NCI-H748 (cell line): Measurements from ENCODE around the gene MPI.
"Not testable (repeated sequence)": the region's sequence is repeated elsewhere in the genome, so short reads cannot be mapped to it uniquely, and the experiment has no call there.

ENCODE experiments used
- DNase-seq: peaks from one replicate; lab custom pipeline; 2025; ENCODE audit not compliant: unreplicated experiment; lab: John Stamatoyannopoulos, UW

Gene MPI

DNA sequence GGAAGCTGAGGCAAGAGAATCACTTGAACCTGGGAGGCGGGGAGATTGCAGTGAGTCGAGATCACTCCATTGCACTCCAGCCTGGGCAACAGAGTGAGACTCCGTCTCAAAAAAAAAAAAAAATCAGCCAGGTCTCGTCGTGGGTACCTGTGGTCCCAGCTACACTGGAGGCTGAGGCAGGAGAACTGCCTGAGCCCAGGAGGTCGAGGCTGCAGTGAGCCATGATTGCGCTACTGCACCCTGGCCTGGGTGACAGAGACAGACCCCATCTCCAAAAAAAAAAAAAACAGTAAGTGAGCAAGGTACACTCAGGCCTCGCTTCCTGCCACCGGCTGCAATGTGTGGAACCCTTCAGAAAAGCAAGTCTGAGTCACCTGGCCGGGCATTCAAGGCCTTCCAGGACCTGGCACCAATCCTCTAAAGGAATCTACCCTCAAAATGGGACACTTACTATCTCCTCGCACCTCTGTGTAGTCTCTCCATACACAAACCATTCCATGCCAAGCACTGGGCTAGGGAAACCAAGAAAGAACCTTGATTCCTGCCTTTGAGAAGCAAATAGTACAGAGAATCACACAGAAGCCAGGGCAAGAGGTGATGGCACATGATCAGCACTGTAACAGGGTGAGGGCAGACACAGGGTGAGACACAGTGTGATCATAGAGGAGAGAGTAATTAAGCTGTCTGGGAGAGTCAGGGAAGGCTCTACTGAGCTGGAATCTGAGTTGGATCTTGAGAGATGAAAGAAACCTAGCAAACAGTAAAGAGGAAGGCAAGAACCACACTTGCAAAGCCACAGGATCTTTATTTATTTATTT, 26.4 kb upstream of the MPI start:
- no peak for DNase-seq

- no peak for DNase-seq
These were observed 25.5 kb upstream of the MPI start for GRCh38 chr15:74864296-74864695.

- no peak for DNase-seq
These were observed 24.5 kb upstream of the MPI start for GRCh38 chr15:74865316-74865715.

- no peak for DNase-seq
These were observed 23.8 kb upstream of the MPI start for GRCh38 chr15:74866090-74866489.

DNA sequence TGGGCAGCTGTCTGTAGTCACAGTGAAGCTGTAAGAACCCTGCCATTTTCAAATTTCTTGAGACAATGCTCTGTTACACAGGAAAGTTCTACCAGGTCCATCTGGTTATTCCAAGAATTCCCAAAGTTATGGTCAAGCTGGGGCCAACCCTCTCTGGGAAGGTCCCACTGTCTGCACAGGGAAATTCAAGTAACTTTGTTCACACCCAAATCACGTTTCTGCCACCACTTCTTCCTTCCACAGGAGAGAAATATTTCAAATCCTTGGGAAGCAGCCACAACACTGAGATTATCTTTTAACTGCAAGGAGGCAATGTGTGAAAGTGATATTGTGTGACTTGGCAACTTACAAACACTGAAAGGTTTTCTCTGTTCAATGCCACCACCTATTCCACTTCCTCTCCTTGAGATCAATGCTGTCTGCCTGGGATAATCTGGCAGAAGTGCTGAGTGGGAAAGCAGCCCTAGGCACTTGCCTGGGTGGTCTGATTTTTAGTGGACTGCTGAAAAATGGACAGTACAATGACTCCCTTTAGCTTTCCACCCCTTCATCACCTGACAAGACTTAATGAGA, 22.3 kb upstream of the MPI start:
- DNase-seq: no peak

DNA sequence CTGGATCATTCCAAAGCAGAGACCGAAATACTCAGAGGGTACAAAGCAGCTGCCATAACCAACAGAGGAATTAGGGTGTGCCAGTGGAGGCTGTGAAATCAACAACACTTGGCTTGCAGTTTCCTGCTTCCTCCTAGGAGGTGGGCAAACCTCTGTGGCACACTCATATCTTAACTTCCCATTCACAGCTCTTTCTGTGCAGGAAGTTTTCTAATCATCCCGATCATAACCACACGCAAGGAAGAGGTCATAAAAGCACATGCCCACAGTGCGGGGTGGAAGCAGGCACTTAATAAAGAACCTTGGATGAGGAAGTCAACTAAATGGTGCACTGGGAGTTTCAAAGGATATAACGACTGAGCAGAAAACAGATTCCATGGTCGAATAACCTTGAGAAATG, 21.8 kb upstream of the MPI start:
- DNase-seq: no peak

- DNase-seq: no peak
These were observed 20.5 kb upstream of the MPI start for GRCh38 chr15:74869372-74869725.

- DNase-seq: no peak
These were observed 20.0 kb upstream of the MPI start for GRCh38 chr15:74869726-74870407.

GRCh38 chr15:74870436-74871215, 19.2 kb upstream of the MPI start:
- DNase-seq: no peak

GRCh38 chr15:74872702-74873035, 17.2 kb upstream of the MPI start:
- no peak for DNase-seq

- DNase-seq: peak; percentile 94
These were observed 16.6 kb upstream of the MPI start, which contains the start of gene SCAMP2 for GRCh38 chr15:74873036-74873755. TSS of gene SCAMP2 (minus strand) at chr15:74873365. CDS start at chr15:74873255, 110 bp downstream.

- DNase-seq: peak; percentile 45
These were observed 16.0 kb upstream of the MPI start for GRCh38 chr15:74873756-74874424.

DNA sequence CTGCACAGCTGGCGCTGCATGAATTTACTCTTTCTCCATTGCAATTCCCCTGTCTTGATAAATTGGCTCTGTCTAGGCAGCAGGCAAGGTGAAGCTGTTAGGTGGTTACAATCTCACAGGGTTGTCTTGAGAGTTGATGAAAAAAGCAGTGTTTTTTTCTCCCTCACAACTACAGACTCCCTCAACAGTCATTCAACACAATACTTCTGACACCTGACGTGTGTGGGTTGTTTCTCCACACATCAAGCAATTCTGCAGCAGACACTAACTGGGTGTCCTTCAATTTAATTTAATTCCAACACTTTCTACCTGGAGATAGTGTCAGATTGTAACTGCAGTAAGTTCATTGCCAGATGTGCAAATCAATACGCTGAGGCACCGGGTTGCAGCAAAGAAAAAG, 11.6 kb upstream of the MPI start:
- no peak for DNase-seq

DNA sequence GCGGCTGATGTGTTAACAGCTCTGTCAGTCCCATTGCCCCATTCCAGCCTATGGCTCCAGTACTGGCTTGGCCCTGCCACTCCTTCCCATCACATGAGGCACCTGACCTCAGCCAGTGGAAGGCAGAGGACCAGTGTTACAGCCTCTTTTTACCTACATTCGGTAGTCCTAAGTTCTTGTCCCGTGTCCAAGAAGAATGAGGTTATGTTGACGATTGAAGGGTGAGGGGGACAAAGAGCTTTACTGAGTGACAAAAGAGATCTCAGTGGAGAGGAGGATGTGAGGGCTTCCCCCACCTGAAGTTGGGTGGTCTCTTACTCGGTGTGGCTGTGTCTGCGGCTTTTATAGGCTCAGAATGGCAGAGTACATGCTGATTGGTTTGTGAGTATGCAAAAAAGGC, 7.3 kb upstream of the MPI start:
- DNase-seq: no peak

DNA sequence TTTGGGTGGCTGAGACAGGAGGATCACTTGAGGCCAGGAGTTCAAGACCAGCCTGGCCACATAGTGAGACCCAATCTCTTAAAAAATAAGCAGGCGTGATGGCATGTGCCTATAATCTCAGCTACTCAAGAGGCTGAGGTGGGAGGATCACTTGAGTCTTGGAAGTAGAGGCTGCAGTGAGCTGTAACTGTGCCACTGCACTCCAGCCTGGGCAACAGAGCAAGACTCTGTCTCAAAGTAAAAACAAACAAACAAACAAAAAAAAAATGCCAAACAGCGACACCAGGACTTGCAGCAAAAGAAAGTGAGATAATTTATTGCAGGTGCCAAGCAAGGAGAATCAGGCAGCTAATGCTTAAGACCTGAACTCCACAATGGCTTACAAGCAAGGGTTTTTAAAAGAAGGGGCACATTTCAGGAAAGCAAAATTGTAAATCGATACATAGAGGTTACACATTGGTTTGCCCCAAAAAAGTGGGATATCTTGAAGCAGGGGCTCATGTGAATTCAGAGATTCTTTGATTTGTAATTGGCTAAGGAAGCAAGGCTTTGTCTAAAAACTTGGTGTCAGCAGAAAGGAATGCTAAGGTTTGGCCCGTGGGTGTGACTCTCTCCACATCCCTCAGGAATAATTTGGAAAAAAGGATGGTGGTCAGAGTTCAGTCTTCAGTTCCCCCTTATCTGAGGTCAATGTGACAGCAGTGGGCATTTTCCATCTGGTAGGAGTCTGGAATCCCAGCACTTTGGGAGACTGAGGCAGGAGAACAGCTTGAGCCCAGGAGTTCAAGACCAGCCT, 5.2 kb upstream of the MPI start:
- DNase-seq: no peak

GRCh38 chr15:74885461-74885860, 4.4 kb upstream of the MPI start:
- DNase-seq: no peak

GRCh38 chr15:74887537-74888193, 2.2 kb upstream of the MPI start:
- DNase-seq: not testable (repeated sequence)

DNA sequence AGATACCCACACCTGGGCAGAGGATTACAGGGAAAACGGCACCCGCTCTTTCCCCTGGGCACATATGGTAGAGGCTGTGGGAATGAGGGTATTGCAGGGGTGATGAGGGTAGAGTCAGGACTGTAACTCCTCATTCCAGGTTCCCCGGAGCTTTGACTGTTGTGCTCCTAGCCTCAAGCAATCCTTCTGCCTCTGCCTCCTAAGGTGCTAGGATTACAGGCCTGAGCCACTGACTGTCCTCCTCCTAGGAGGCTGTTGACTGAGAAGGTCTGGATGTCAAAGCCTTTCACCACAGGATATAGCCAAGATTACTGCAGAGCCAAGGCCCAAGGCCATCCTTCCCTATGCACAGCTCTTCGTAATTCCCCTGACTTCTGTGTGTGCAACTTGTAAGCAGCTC, 1.1 kb upstream of the MPI start:
- no peak for DNase-seq

DNA sequence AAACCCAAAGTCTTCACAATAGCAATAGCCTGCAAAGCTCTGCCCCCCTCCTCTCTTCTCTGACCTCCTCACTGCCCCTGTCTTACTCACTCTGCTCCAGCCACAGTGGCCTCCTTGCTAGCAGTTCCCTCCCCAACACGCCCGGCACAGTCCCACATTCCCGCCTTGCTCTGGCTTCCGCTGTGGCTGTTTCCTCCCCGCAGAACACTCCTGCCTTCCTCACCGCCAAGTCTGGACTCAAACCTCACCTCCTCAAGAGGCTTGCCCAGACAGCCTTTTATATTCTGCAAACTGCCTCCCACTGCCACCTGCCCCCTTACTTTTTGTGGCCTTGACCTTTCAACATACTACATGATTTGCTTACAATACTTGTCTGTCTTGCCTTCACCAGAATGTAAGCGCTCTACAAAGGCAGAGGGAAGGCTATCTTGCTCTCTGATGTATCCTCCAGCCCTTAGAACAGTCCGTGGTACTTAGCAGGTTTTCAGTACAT, 406 bp upstream of the MPI start:
- DNase-seq: no peak
